Esophagus squamous epithelium (tissue), 4 donors: Measurements from ENCODE around the gene CDH13.

Experiments
- POLR2A ChIP-seq, 4 donors: fragments of 450-650 bp; IDR thresholded peaks; one replicate each; pipeline ENCODE4 v1.6.1; 2017; ENCODE audit warnings: antibody characterized with exemption in 4 of 4, mild to moderate bottlenecking in 4 of 4, moderate library complexity in 3 of 4
- TF ChIP-seq, protein P1 (sequence below), 6 experiments: fragments of 450-650 bp in 4 of 6; fragments of 200-600 bp in 2 of 6; sonication (generic) in 2 of 6; IDR thresholded peaks; one replicate each; pipeline ENCODE4 v1.5.1; 2016 to 2019; ENCODE audit warnings: antibody characterized with exemption in 6 of 6, mild to moderate bottlenecking in 4 of 6, moderate library complexity in 4 of 6

DNA sequence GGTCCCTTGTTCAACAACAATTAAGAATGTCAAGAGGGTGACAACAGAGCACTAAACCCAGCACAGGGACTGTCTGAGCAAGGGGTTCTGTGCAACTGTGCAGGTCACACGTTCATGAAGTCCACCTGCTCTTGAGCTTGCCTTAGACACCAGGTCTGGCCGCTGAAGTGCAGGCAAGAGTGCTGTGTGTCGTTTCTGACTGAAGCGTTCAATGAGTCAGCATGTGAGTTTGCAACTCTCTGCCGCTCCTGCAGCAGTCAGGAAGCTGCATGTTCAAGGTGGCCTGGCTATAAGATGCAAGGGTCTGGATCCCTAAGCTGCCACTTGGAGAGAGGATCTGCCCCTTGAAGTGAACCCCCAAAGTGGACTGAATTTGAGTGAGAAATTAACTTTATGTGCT lies 848.3 kb downstream of the CDH13 start:
- TF ChIP-seq, protein P1, sequence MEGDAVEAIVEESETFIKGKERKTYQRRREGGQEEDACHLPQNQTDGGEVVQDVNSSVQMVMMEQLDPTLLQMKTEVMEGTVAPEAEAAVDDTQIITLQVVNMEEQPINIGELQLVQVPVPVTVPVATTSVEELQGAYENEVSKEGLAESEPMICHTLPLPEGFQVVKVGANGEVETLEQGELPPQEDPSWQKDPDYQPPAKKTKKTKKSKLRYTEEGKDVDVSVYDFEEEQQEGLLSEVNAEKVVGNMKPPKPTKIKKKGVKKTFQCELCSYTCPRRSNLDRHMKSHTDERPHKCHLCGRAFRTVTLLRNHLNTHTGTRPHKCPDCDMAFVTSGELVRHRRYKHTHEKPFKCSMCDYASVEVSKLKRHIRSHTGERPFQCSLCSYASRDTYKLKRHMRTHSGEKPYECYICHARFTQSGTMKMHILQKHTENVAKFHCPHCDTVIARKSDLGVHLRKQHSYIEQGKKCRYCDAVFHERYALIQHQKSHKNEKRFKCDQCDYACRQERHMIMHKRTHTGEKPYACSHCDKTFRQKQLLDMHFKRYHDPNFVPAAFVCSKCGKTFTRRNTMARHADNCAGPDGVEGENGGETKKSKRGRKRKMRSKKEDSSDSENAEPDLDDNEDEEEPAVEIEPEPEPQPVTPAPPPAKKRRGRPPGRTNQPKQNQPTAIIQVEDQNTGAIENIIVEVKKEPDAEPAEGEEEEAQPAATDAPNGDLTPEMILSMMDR (IDR thresholded peaks at IDR 0.05) = no peak
- TF ChIP-seq POLR2A (IDR thresholded peaks at IDR 0.05) = no peak
